ENCODE data around the gene NANOS1. TPM values are rescaled to one million over a fixed set of nuclear protein-coding genes. Genes with fewer than 3 reads are reported as not detected.

The NANOS1 gene
- total and polyA plus RNA-seq, 9 of the 15 experiments (the other 6 are each of a cell fraction or from before 2014, with no cell fraction given) = 0.14 to 1.6 (median 0.83) TPM; not detected in 1

DNA sequence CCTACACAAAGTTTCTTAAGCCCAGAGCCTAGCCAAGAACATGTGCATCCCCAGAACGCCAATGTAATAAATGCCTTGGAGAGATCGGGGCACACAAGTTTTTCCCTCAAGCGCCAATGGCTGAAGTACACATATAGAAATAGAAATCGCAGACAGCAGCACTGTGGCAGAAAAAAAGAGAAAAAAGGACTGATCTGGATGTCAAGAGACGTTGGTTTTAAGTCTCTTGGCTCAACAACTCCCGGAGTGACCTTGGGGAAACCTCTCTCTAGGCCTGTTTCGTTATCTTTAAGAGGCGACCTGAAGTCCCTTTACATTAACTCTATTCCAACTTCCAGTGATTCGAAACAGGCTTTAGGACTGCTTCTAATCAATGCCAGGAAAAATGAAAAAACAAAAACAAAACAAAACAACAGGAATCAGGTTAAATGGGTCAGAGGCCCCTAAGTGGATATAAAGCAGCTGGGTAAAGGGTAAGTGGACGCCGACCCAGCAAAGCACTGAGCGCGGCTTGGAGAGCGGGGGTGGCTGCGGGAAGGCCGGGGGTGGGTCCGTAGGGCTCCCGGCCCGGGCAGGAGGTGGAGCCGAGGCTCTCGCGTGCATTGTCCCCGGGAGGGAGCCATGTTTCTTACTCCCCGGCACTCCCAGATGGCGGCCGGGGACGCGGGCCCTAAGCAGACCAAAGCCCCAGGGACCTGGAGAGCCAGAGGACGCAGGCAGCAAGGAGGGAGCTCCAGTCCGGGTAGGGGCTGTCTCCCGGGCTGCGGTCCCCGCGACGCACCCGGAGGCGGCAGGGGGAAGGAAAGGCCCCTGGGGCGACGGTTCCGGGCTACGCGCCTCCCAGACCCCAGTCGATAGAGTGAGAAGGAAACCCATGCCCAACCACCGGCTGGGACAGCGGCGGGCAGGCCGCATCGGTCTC is 50.3 kb downstream of the NANOS1 start (continued):
- TF ChIP-seq, protein P1, sequence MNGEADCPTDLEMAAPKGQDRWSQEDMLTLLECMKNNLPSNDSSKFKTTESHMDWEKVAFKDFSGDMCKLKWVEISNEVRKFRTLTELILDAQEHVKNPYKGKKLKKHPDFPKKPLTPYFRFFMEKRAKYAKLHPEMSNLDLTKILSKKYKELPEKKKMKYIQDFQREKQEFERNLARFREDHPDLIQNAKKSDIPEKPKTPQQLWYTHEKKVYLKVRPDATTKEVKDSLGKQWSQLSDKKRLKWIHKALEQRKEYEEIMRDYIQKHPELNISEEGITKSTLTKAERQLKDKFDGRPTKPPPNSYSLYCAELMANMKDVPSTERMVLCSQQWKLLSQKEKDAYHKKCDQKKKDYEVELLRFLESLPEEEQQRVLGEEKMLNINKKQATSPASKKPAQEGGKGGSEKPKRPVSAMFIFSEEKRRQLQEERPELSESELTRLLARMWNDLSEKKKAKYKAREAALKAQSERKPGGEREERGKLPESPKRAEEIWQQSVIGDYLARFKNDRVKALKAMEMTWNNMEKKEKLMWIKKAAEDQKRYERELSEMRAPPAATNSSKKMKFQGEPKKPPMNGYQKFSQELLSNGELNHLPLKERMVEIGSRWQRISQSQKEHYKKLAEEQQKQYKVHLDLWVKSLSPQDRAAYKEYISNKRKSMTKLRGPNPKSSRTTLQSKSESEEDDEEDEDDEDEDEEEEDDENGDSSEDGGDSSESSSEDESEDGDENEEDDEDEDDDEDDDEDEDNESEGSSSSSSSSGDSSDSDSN (IDR thresholded peaks at IDR 0.05; ENCODE audit: borderline replicate concordance in 1 of 2, low read depth in 2 of 2, low read length in 2 of 2) = peak; percentile 37 to 59; a peak in 2 of 4 replicates
- 0 out of 2 replicates have a peak, but pooled peaks have one; percentile 8 for TF ChIP-seq SP1 (CRISPR knock-in tag; IDR thresholded peaks at IDR 0.05)
- TF ChIP-seq TEAD1 (CRISPR knock-in tag; IDR thresholded peaks at IDR 0.05) = 0 out of 4 replicates have a peak, but pooled peaks of 1 of the 2 experiments have one; percentile 53
- TF ChIP-seq TAF1 (IDR thresholded peaks at IDR 0.05; ENCODE audit: control insufficient read depth, extremely low read depth, insufficient read depth, low read length, severe bottlenecking) = peak; percentile 59
- TF ChIP-seq, protein P2, sequence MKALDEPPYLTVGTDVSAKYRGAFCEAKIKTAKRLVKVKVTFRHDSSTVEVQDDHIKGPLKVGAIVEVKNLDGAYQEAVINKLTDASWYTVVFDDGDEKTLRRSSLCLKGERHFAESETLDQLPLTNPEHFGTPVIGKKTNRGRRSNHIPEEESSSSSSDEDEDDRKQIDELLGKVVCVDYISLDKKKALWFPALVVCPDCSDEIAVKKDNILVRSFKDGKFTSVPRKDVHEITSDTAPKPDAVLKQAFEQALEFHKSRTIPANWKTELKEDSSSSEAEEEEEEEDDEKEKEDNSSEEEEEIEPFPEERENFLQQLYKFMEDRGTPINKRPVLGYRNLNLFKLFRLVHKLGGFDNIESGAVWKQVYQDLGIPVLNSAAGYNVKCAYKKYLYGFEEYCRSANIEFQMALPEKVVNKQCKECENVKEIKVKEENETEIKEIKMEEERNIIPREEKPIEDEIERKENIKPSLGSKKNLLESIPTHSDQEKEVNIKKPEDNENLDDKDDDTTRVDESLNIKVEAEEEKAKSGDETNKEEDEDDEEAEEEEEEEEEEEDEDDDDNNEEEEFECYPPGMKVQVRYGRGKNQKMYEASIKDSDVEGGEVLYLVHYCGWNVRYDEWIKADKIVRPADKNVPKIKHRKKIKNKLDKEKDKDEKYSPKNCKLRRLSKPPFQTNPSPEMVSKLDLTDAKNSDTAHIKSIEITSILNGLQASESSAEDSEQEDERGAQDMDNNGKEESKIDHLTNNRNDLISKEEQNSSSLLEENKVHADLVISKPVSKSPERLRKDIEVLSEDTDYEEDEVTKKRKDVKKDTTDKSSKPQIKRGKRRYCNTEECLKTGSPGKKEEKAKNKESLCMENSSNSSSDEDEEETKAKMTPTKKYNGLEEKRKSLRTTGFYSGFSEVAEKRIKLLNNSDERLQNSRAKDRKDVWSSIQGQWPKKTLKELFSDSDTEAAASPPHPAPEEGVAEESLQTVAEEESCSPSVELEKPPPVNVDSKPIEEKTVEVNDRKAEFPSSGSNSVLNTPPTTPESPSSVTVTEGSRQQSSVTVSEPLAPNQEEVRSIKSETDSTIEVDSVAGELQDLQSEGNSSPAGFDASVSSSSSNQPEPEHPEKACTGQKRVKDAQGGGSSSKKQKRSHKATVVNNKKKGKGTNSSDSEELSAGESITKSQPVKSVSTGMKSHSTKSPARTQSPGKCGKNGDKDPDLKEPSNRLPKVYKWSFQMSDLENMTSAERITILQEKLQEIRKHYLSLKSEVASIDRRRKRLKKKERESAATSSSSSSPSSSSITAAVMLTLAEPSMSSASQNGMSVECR (CRISPR knock-in tag; IDR thresholded peaks at IDR 0.05) = peak; percentile 50; the same call in 1 of the 2 replicates
- TF ChIP-seq SREBF1 (IDR thresholded peaks at IDR 0.05; ENCODE audit: borderline replicate concordance, low read depth, low read length) = no peak
- TF ChIP-seq YY1 (IDR thresholded peaks at IDR 0.05; ENCODE audit: borderline replicate concordance in 1 of 3, control insufficient read depth in 1 of 3, extremely low read depth in 1 of 3, insufficient read depth in 3 of 3, insufficient read length in 1 of 3, insufficient replicate concordance in 2 of 3, low read depth in 1 of 3, low read length in 2 of 3) = peak; percentile 50 to 93 (median 85)
- peak; percentile 51 for TF ChIP-seq TBP (optimal IDR thresholded peaks at IDR 0.05; ENCODE audit: low read depth, low read length)
- TF ChIP-seq, protein P3, sequence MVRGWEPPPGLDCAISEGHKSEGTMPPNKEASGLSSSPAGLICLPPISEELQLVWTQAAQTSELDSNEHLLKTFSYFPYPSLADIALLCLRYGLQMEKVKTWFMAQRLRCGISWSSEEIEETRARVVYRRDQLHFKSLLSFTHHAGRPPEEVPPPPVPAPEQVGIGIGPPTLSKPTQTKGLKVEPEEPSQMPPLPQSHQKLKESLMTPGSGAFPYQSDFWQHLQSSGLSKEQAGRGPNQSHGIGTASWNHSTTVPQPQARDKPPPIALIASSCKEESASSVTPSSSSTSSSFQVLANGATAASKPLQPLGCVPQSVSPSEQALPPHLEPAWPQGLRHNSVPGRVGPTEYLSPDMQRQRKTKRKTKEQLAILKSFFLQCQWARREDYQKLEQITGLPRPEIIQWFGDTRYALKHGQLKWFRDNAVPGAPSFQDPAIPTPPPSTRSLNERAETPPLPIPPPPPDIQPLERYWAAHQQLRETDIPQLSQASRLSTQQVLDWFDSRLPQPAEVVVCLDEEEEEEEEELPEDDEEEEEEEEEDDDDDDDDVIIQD (CRISPR knock-in tag; IDR thresholded peaks at IDR 0.05) = no peak
